Loucy (cell line): ENCODE results near the gene OIP5.
"Not testable (repeated sequence)": the region's sequence is repeated elsewhere in the genome, so short reads cannot be mapped to it uniquely, and the experiment has no call there.

ENCODE experiments used
- H2AFZ ChIP-seq: fragments of 200-600 bp; sonication (generic); 2 replicates; pipeline ENCODE4 v1.6.0; 2016; ENCODE audit warnings: antibody characterized with exemption, mild to moderate bottlenecking, low read length, moderate library complexity
- H3F3A ChIP-seq: fragments of 200-600 bp; 2 replicates; pipeline ENCODE4 v1.6.0; 2016; ENCODE audit warnings: antibody characterized with exemption, low read depth, mild to moderate bottlenecking
- H3K27me3 ChIP-seq: fragments of 200-600 bp; sonication (generic); 2 replicates; pipeline ENCODE4 v1.6.1; 2014; ENCODE audit warnings: low read length, mild to moderate bottlenecking; ENCODE audit not compliant: insufficient read depth, poor library complexity, severe bottlenecking
- H3K36me3 ChIP-seq: fragments of 200-600 bp; sonication (generic); 2 replicates; pipeline ENCODE4 v1.6.1; 2016; ENCODE audit warnings: low read length; ENCODE audit not compliant: insufficient read depth
- H3K4me1 ChIP-seq: fragments of 200-600 bp; sonication (generic); 2 replicates; pipeline ENCODE4 v1.5.1; 2014; ENCODE audit warnings: low read length, mild to moderate bottlenecking; ENCODE audit not compliant: insufficient read depth, poor library complexity, severe bottlenecking
- H3K4me2 ChIP-seq: fragments of 200-600 bp; sonication (generic); 2 replicates; pipeline ENCODE4 v1.6.0; 2014; ENCODE audit warnings: antibody characterized with exemption, low read length, low read depth, mild to moderate bottlenecking; ENCODE audit not compliant: poor library complexity, severe bottlenecking
- H3K4me3 ChIP-seq: fragments of 200-600 bp; sonication (generic); 2 replicates; pipeline ENCODE4 v1.5.1; 2014; ENCODE audit warnings: low read length, mild to moderate bottlenecking, mixed read lengths; ENCODE audit not compliant: poor library complexity, severe bottlenecking
- H3K79me2 ChIP-seq: fragments of 200-600 bp; sonication (generic); 2 replicates; pipeline ENCODE4 v1.6.1; 2014; ENCODE audit warnings: low read length; ENCODE audit not compliant: insufficient read depth
- H3K9ac ChIP-seq: fragments of 200-600 bp; sonication (generic); 2 replicates; pipeline ENCODE4 v1.6.0; 2014; ENCODE audit warnings: mild to moderate bottlenecking, low read depth, low read length, moderate library complexity; ENCODE audit not compliant: poor library complexity, severe bottlenecking
- H3K9me2 ChIP-seq: fragments of 200-600 bp; sonication (generic); replicated peaks from 2 replicates; pipeline ENCODE4 v1.6.1; 2016; ENCODE audit warnings: low read depth, low read length, mixed read lengths
- H3K9me3 ChIP-seq: fragments of 200-600 bp; sonication (generic); 2 replicates; pipeline ENCODE4 v1.6.1; 2014; ENCODE audit warnings: mild to moderate bottlenecking, antibody characterized with exemption, low read length, low read depth; ENCODE audit not compliant: insufficient read depth
- H4K20me1 ChIP-seq: fragments of 200-600 bp; sonication (generic); 2 replicates; pipeline ENCODE4 v1.6.0; 2014; ENCODE audit warnings: antibody characterized with exemption, low read length, mild to moderate bottlenecking; ENCODE audit not compliant: insufficient read depth, poor library complexity, severe bottlenecking
- CTCF ChIP-seq: fragments of 200-600 bp; sonication (generic); conservative IDR thresholded peaks from 2 replicates; pipeline ENCODE4 v1.5.1; 2014; ENCODE audit warnings: mild to moderate bottlenecking, antibody characterized with exemption, low read length
- EZH2phosphoT487 ChIP-seq: fragments of 200-600 bp; IDR thresholded peaks from 2 replicates; pipeline ENCODE4 v1.6.1; 2018; ENCODE audit warnings: antibody characterized with exemption, mild to moderate bottlenecking, moderate library complexity, borderline replicate concordance

Gene OIP5

GRCh38 chr15:41304149-41304770 lies 28.1 kb downstream of the OIP5 start:
- H3K79me2 ChIP-seq: peaks cover 6% of the 10 kb centered on the region; the same call in 1 of the 2 replicates
- no peak overlapping the region for H3K9ac ChIP-seq
- H3K27me3 ChIP-seq: no peaks in the 10 kb centered on the region
- H3K4me3 ChIP-seq: no peak overlapping the region
- peaks cover 18% of the 10 kb centered on the region; the same call in 1 of the 2 replicates for H3K36me3 ChIP-seq
- H3K9me2 ChIP-seq: no peaks in the 10 kb centered on the region
- peaks cover 3% of the 10 kb centered on the region for H4K20me1 ChIP-seq
- H3K9me3 ChIP-seq: no peaks in the 10 kb centered on the region
- TF ChIP-seq EZH2phosphoT487 (no peak), CTCF (no peak)
- H3F3A ChIP-seq: peaks cover 8% of the 10 kb centered on the region; the same call in 1 of the 2 replicates
- H2AFZ ChIP-seq: no peak overlapping the region
- peaks cover 22% of the 10 kb centered on the region for H3K4me1 ChIP-seq
- H3K4me2 ChIP-seq: no peak overlapping the region

- TF ChIP-seq EZH2phosphoT487 (no peak), CTCF (no peak)
- Histone ChIP-seq H2AFZ (no peak overlapping the region), H3K36me3 (peaks cover 23% of the 10 kb centered on the region; the same call in 1 of the 2 replicates), H3K4me3 (no peak overlapping the region), H3F3A (peaks cover 8% of the 10 kb centered on the region; the same call in 1 of the 2 replicates), H3K4me2 (no peak overlapping the region), H3K9me3 (no peaks in the 10 kb centered on the region), H3K9me2 (no peaks in the 10 kb centered on the region), H3K27me3 (no peaks in the 10 kb centered on the region), H3K9ac (no peak overlapping the region), H3K79me2 (peaks cover 13% of the 10 kb centered on the region), H4K20me1 (peaks cover 3% of the 10 kb centered on the region), H3K4me1 (peaks cover 22% of the 10 kb centered on the region)
Observed at GRCh38 chr15:41301587-41301986, 30.8 kb downstream of the OIP5 start.

- H3K27me3 ChIP-seq, H2AFZ ChIP-seq, H3K9me2 ChIP-seq, H3K9me3 ChIP-seq, H3K4me3 ChIP-seq, H4K20me1 ChIP-seq, H3F3A ChIP-seq, H3K9ac ChIP-seq, H3K4me2 ChIP-seq: not testable (repeated sequence)
- H3K4me1 ChIP-seq: peaks cover 22% of the 10 kb centered on the region
- peaks cover 13% of the 10 kb centered on the region for H3K79me2 ChIP-seq
- peaks cover 24% of the 10 kb centered on the region; the same call in 1 of the 2 replicates for H3K36me3 ChIP-seq
Observed at GRCh38 chr15:41301139-41301538, 31.3 kb downstream of the OIP5 start.

GRCh38 chr15:41292521-41292920 lies 39.9 kb downstream of the OIP5 start:
- Histone ChIP-seq H3K27me3 (no peaks in the 10 kb centered on the region), H3K9me2 (no peaks in the 10 kb centered on the region), H3K9me3 (no peaks in the 10 kb centered on the region), H3K4me3 (no peak overlapping the region), H3K79me2 (peaks cover 49% of the 10 kb centered on the region), H4K20me1 (peaks cover 24% of the 10 kb centered on the region), H3K9ac (no peak overlapping the region), H2AFZ (no peak overlapping the region), H3K4me1 (peaks cover 17% of the 10 kb centered on the region), H3K4me2 (no peak overlapping the region), H3F3A (no peaks in the 10 kb centered on the region), H3K36me3 (peaks cover 21% of the 10 kb centered on the region)
- TF ChIP-seq EZH2phosphoT487: no peak
- no peak for TF ChIP-seq CTCF
